ENCODE data around the gene FSCN2.
A peak's percentile ranks its signal among the peaks of the same experiment; 100 is the strongest.

Gene FSCN2

DNA sequence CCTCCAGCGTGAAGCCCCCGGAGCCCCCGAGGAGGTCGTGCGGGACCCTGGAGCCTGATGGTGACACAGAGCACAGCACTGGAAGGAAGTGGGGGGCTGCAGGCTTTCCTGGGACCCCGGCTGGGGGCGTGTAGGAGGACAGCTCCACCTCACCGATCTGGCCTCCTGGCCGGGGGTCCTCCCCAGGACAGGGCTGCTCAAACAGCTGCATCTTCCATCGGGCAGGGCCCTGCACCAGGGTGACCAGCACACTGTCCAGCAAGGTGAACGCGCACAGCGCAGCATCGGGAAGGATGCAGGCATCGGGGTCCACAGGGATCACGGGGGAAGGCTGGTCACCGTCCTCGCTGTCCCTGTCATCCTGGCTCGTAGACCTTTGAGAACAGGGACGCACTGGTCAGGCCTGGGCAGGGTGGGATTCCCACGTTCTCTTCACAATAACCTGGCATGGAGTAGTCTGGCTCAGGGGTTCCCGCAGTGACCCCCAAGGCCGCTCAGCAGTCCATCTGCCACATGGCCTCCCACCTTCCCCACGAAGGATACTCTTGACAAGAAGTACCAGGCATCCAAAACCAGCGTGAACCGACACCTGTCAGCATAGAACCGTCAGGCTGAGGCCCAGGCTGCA, 22.8 kb downstream of the FSCN2 start:
- intact Hi-C loops (cut with DNase I; ENCODE audit: low total_unique reads): no loop called here

DNA sequence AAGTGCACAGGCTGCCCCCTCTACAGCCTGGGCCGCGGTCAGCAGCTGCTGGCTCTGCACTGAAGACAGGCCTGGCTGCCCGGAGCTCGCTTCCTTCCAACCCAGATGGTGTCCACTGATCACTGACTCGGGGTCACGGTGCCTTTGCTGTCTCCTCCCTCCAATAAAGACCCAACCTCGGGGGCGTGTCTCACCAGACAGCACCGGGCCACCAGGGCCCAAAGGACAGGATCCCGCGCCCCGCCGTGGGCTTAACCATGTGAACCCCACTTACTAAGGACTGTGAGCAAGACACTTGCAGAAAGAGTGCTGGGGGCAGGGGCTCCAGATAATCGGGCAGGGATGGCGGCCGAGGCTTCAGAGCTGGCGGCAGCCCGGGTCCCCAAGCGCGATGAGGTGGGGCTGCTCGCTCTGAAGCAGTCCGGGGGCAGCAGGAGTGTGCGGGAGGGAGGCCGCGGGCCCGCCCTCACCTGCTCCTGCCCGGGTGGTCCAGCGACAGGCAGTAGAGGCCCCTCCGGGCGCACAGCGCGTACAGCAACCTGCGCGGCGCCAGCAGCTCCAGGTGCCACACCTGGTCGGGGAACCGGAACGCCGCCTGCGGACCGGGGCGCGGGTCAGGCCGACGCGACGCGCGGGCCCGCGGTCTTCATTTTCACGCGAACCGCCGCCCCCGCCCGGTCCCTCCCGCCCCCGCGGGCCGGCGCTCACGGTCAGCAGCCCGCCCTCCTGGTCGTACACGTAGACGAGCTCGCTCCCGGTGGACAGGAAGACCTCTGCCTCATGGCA, 23.5 kb downstream of the FSCN2 start:
- Histone ChIP-seq H3K4me1 (peaks cover 0 to 39% (median 36%) of the 10 kb centered on the region in 4 donors), H3K36me3 (peaks cover 24 to 46% (median 34%) of the 10 kb centered on the region in 3 donors), H3K27ac (peak overlapping the region; percentile 80 to 88), H3K9me3 (no peaks in the 10 kb centered on the region), H3K27me3 (no peaks in the 10 kb centered on the region), H3K4me3 (peak overlapping the region; percentile 67 to 98)
- intact Hi-C loops (cut with DNase I; ENCODE audit: low total_unique reads): no loop called here
- TF ChIP-seq, protein P1, sequence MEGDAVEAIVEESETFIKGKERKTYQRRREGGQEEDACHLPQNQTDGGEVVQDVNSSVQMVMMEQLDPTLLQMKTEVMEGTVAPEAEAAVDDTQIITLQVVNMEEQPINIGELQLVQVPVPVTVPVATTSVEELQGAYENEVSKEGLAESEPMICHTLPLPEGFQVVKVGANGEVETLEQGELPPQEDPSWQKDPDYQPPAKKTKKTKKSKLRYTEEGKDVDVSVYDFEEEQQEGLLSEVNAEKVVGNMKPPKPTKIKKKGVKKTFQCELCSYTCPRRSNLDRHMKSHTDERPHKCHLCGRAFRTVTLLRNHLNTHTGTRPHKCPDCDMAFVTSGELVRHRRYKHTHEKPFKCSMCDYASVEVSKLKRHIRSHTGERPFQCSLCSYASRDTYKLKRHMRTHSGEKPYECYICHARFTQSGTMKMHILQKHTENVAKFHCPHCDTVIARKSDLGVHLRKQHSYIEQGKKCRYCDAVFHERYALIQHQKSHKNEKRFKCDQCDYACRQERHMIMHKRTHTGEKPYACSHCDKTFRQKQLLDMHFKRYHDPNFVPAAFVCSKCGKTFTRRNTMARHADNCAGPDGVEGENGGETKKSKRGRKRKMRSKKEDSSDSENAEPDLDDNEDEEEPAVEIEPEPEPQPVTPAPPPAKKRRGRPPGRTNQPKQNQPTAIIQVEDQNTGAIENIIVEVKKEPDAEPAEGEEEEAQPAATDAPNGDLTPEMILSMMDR (IDR thresholded peaks at IDR 0.05): no peak
- peak in 1 of 2 donors; percentile 72 for DNase-seq

More for the DNA sequence above, 22.8 kb downstream of the FSCN2 start:
- Histone ChIP-seq H3K36me3 (peaks cover 31 to 48% (median 38%) of the 10 kb centered on the region in 3 donors), H3K4me3 (peak overlapping the region; percentile 67 to 98), H3K9me3 (no peaks in the 10 kb centered on the region), H3K27me3 (no peaks in the 10 kb centered on the region), H3K4me1 (peaks cover 0 to 35% (median 31%) of the 10 kb centered on the region in 4 donors), H3K27ac (peak overlapping the region; percentile 80 to 88)
- DNase-seq: peak in 1 of 2 donors; percentile 66
- TF ChIP-seq, protein P1 (IDR thresholded peaks at IDR 0.05): no peak

DNA sequence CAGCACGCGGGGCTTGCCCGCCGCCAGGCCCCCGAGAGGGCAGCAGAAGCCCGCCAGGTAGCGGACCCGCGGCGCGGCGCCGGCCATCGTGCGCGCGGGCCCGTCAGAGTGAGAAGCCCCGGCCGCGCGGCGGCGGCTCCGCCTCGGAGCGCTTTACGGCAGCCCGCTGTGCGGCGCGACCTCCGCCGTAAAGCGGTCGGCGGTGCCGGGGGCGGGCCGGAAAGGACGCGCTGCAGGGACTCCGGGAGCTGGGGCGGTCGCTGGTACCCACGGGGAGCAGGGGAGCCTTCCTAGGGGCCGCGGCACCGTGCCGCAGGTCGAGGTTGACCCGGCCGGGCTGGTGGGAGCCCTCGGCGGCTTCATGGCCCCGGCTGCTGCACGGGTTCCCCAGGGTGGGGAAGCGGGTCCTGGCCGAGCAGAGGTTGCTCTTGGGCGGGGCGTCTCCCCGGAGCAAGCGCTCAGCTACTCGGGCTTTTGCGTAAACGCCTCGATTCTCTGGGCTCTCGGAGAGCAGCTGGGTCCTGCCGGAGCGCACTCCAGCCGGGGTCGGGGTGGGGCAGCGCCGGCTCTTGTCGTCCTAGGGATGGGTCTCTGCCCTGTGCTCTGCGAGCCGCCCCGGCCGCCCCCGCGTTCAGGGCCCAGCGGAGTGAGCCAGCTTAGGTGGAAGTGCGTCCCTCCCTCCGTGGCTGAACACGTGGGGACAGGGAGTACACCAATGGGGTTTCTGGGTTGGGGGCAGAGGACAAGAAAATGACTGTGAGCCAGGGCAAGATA, 24.3 kb downstream of the FSCN2 start, which contains the start of gene FAAP100:
Gene FAAP100, minus strand, starts transcription at position 110 of the 774 bp plus-strand sequence. Its CDS starts 23 bp downstream, at position 87.
- Histone ChIP-seq H3K27ac (peak within 1 kb of the TSS; percentile 80 to 88), H3K27me3 (no peaks in the 10 kb centered on the region), H3K9me3 (no peaks in the 10 kb centered on the region), H3K4me3 (peak within 1 kb of the TSS; percentile 67 to 98), H3K4me1 (peaks cover 0 to 41% (median 38%) of the 10 kb centered on the region in 4 donors), H3K36me3 (peaks cover 16 to 46% (median 32%) of the 10 kb centered on the region in 3 donors)
- intact Hi-C loops (cut with DNase I; ENCODE audit: low total_unique reads): no loop called here
- TF ChIP-seq, protein P1 (IDR thresholded peaks at IDR 0.05): no peak
- peak; percentile 62 to 88 for DNase-seq

DNA sequence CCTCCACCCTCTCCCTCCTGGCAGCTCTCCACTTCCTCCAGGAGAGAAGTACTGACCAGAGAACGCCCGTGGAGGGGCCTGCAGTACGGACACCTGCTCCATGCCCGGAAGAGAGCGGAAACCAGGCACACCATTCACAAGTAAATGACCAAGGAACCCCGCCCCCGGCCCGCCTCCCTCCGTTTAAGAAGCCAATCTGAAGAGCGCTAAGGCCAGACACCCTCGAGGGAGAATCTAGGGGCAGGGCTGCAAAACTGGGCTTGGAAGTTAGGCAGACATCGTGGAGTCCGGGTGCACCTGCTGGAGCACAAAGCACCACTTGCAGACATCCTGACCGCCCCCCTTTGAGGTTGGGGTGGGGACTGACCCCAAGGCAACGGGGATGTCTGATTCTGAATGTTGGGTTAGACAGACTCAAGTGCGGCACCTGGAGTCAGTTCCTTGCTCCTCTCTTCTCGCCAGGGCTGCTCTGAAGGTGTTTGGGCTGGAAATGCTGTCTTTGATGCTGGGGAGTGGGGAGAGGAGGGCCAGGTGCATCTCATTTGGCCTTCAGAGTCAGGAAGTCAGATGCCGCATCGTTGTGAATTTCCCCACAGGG, 24.9 kb downstream of the FSCN2 start:
- Histone ChIP-seq H3K4me1 (peaks cover 0 to 41% (median 38%) of the 10 kb centered on the region in 4 donors), H3K36me3 (peaks cover 9 to 46% (median 32%) of the 10 kb centered on the region in 3 donors), H3K4me3 (peak overlapping the region; percentile 67 to 98), H3K27ac (peak overlapping the region; percentile 80 to 88), H3K27me3 (no peaks in the 10 kb centered on the region), H3K9me3 (no peaks in the 10 kb centered on the region)
- intact Hi-C loops (cut with DNase I; ENCODE audit: low total_unique reads): no loop called here
- peak; percentile 87 to 89 for DNase-seq
- TF ChIP-seq, protein P1 (IDR thresholded peaks at IDR 0.05): no peak
